Inflammatory macrophage treated with lipopolysaccharide for 4 hours (primary cell): ENCODE measurements around the gene ANKRD7.
"Not testable (repeated sequence)": the region's sequence is repeated elsewhere in the genome, so short reads cannot be mapped to it uniquely, and the experiment has no call there.

ENCODE experiments used
- DNase-seq: peaks from one replicate; pipeline ENCODE4 v3.0.0-alpha.2; 2020

ANKRD7 gene

GRCh38 chr7:118239014-118239413 is 14.5 kb downstream of the ANKRD7 start:
- DNase-seq, result no peak

GRCh38 chr7:118240320-118240719 is 15.8 kb downstream of the ANKRD7 start:
- not testable (repeated sequence) for DNase-seq

- no peak for DNase-seq
These were observed 19.2 kb downstream of the ANKRD7 start for GRCh38 chr7:118243695-118244094.

- DNase-seq, result no peak
These were observed 20.9 kb downstream of the ANKRD7 start for GRCh38 chr7:118245267-118246040.

- DNase-seq, result no peak
These were observed 26.5 kb downstream of the ANKRD7 start for GRCh38 chr7:118250860-118251494.

- DNase-seq, result no peak
These were observed 27.6 kb downstream of the ANKRD7 start for GRCh38 chr7:118252087-118252486.

GRCh38 chr7:118259115-118259514 is 34.6 kb downstream of the ANKRD7 start:
- peak; percentile 7 for DNase-seq

GRCh38 chr7:118264836-118265235 is 40.3 kb downstream of the ANKRD7 start:
- DNase-seq, result no peak

- DNase-seq, result no peak
These were observed 56.0 kb downstream of the ANKRD7 start for GRCh38 chr7:118280319-118281012.

GRCh38 chr7:118281196-118281595 is 56.7 kb downstream of the ANKRD7 start:
- no peak for DNase-seq

GRCh38 chr7:118285358-118285757 is 60.9 kb downstream of the ANKRD7 start:
- no peak for DNase-seq

- no peak for DNase-seq
These were observed 61.6 kb downstream of the ANKRD7 start for GRCh38 chr7:118286131-118286530.

GRCh38 chr7:118288098-118288497 is 63.6 kb downstream of the ANKRD7 start:
- DNase-seq, result peak; percentile 30

GRCh38 chr7:118289476-118289875 is 65.0 kb downstream of the ANKRD7 start:
- DNase-seq, result no peak
